H1 (cell line): Measurements from ENCODE around the gene ANKRD17. TPM values are rescaled to one million over a fixed set of nuclear protein-coding genes. Genes with fewer than 3 reads are reported as not detected.

ENCODE experiments used
- CTCF ChIA-PET: fragments of 300-600 bp; sonication (Branson Sonifier 250); formaldehyde crosslinking; loops from one replicate; lab custom pipeline; 2021; ENCODE audit not compliant: partially characterized antibody; lab: Charles Lee
- POLR2A ChIA-PET: fragments of 300-600 bp; sonication (Branson Sonifier 250); formaldehyde crosslinking; loops from one replicate; lab custom pipeline; 2021; ENCODE audit warnings: inconsistent platforms; ENCODE audit not compliant: partially characterized antibody; lab: Charles Lee
- DNase-seq, 2 experiments: peaks; one replicate each; pipeline versions ENCODE4 v3.0.0 to v3.0.0-alpha.2; 2010 to 2022; ENCODE audit warnings: low spot score in 2 of 2, low read depth in 1 of 2, mixed read lengths in 1 of 2
- FAIRE-seq: peaks from 2 replicates; lab custom pipeline; 2011; peaks lifted over from hg19 to GRCh38; lab: Jason Lieb, UNC
- H2AFZ ChIP-seq: 2 replicates; pipeline ENCODE4 v1.8.1; 2012; ENCODE audit warnings: low read length, inconsistent platforms
- H2AK5ac ChIP-seq: 2 replicates; pipeline ENCODE4 v1.6.1; 2013; ENCODE audit warnings: low read depth, low read length
- H2BK120ac ChIP-seq: replicated peaks from 2 replicates; pipeline ENCODE3; 2013; ENCODE audit warnings: low read depth, low read length, inconsistent platforms
- H2BK12ac ChIP-seq: 2 replicates; pipeline ENCODE4 v1.6.1; 2013; ENCODE audit warnings: low read depth, low read length
- H2BK15ac ChIP-seq: 2 replicates; pipeline ENCODE4 v1.6.1; 2013; ENCODE audit warnings: low read length
- H2BK20ac ChIP-seq: 2 replicates; pipeline ENCODE4 v1.6.1; 2013; ENCODE audit warnings: low read length
- H2BK5ac ChIP-seq: 2 replicates; pipeline ENCODE4 v1.6.1; 2013; ENCODE audit warnings: low read depth, low read length
- H3K14ac ChIP-seq: 2 replicates; pipeline ENCODE4 v1.6.1; 2013; ENCODE audit warnings: inconsistent platforms; ENCODE audit not compliant: insufficient read length
- H3K18ac ChIP-seq: 2 replicates; pipeline ENCODE4 v1.6.1; 2013; ENCODE audit warnings: low read length; ENCODE audit errors: extremely low read depth
- H3K23ac ChIP-seq: 2 replicates; pipeline ENCODE4 v1.6.1; 2013; ENCODE audit warnings: inconsistent platforms; ENCODE audit not compliant: insufficient read length
- H3K23me2 ChIP-seq: 2 replicates; pipeline ENCODE4 v1.6.1; 2013; ENCODE audit warnings: low read depth, low read length
- H3K27ac ChIP-seq: 2 replicates; pipeline ENCODE4 v1.6.1; 2011; ENCODE audit warnings: low read depth, low read length, inconsistent platforms
- H3K27me3 ChIP-seq, 4 experiments: replicated peaks in 1 of 4; 1 replicate in 1 of 4; 2 replicates in 3 of 4; pipeline versions ENCODE4 v1.6.1 to v1.8.1; 2011 to 2013; ENCODE audit warnings: low read length in 3 of 4, mild to moderate bottlenecking in 3 of 4, inconsistent platforms in 2 of 4, mixed read lengths in 2 of 4, moderate library complexity in 1 of 4; ENCODE audit not compliant: control insufficient read depth in 3 of 4, insufficient read depth in 3 of 4; ENCODE audit errors: extremely low read depth in 1 of 4
- H3K36me3 ChIP-seq, 4 experiments: 2 replicates each; pipeline versions ENCODE4 v1.6.1 to v1.8.1; 2011 to 2013; ENCODE audit warnings: mild to moderate bottlenecking in 4 of 4, low read length in 3 of 4, moderate library complexity in 2 of 4, control low read depth in 1 of 4, inconsistent platforms in 1 of 4; ENCODE audit not compliant: insufficient read depth in 4 of 4, control insufficient read depth in 2 of 4
- H3K4ac ChIP-seq: replicated peaks from 2 replicates; pipeline ENCODE3; 2013; ENCODE audit warnings: low read length, low read depth, mixed read lengths, inconsistent platforms; ENCODE audit not compliant: insufficient read length
- H3K4me1 ChIP-seq, 4 experiments: replicated peaks in 1 of 4; 1 replicate in 1 of 4; 2 replicates in 3 of 4; pipeline versions ENCODE4 v1.6.1 to v1.8.1; 2011 to 2013; ENCODE audit warnings: low read length in 3 of 4, inconsistent platforms in 2 of 4, mixed read lengths in 1 of 4; ENCODE audit not compliant: insufficient read depth in 4 of 4, control insufficient read depth in 3 of 4
- H3K4me2 ChIP-seq, 2 experiments: 2 replicates each; pipeline versions ENCODE4 v1.6.1 to v1.8.1; 2011 to 2013; ENCODE audit warnings: low read depth in 2 of 2, low read length in 2 of 2, control low read depth in 1 of 2, inconsistent platforms in 1 of 2, mild to moderate bottlenecking in 1 of 2; ENCODE audit not compliant: insufficient read depth in 1 of 2
- H3K4me3 ChIP-seq, 4 experiments: fragments of 200-600, 300-600 bp in 1 of 4; sonication (generic), shearing (Covaris generic), sonication (Bioruptor Twin) in 1 of 4; 2 replicates each; pipeline versions ENCODE4 v1.5.1 to v1.8.1; 2011 to 2016; ENCODE audit warnings: low read length in 4 of 4, low read depth in 3 of 4, control low read depth in 2 of 4, inconsistent platforms in 2 of 4, mild to moderate bottlenecking in 2 of 4, mixed read lengths in 1 of 4, moderate library complexity in 1 of 4; ENCODE audit not compliant: insufficient read depth in 2 of 4; ENCODE audit errors: extremely low read depth in 1 of 4
- H3K56ac ChIP-seq: replicated peaks from 2 replicates; pipeline ENCODE3; 2013; ENCODE audit warnings: low read depth, mild to moderate bottlenecking, mixed read lengths, low read length, inconsistent platforms; ENCODE audit not compliant: insufficient read length
- H3K79me1 ChIP-seq: 2 replicates; pipeline ENCODE4 v1.6.1; 2013; ENCODE audit warnings: low read depth, low read length, control low read depth
- H3K79me2 ChIP-seq, 2 experiments: 2 replicates each; pipeline versions ENCODE4 v1.6.1 to v1.8.1; 2012 to 2013; ENCODE audit warnings: low read length in 2 of 2, mild to moderate bottlenecking in 2 of 2, inconsistent platforms in 1 of 2; ENCODE audit not compliant: insufficient read depth in 2 of 2, control insufficient read depth in 1 of 2
- H3K9ac ChIP-seq, 4 experiments: replicated peaks in 1 of 4; 1 replicate in 1 of 4; 2 replicates in 3 of 4; pipeline versions ENCODE4 v1.6.1 to v1.8.1; 2011 to 2013; ENCODE audit warnings: low read depth in 3 of 4, low read length in 3 of 4, control low read depth in 2 of 4, mild to moderate bottlenecking in 2 of 4, moderate library complexity in 2 of 4, inconsistent platforms in 1 of 4; ENCODE audit errors: extremely low read depth in 1 of 4
- H3K9me3 ChIP-seq, 2 experiments: 2 replicates each; pipeline versions ENCODE4 v1.6.1 to v1.8.1; 2012 to 2013; ENCODE audit warnings: mild to moderate bottlenecking in 2 of 2, moderate library complexity in 2 of 2, control low read depth in 1 of 2, inconsistent platforms in 1 of 2, low read depth in 1 of 2, low read length in 1 of 2, mixed read lengths in 1 of 2; ENCODE audit not compliant: insufficient read depth in 2 of 2
- H4K20me1 ChIP-seq, 2 experiments: replicated peaks in 1 of 2; 2 replicates each; pipeline versions ENCODE3 to v1.8.1; 2011 to 2013; ENCODE audit warnings: inconsistent platforms in 2 of 2, low read length in 2 of 2, mild to moderate bottlenecking in 1 of 2; ENCODE audit not compliant: insufficient read depth in 2 of 2, control insufficient read depth in 1 of 2
- H4K5ac ChIP-seq: 2 replicates; pipeline ENCODE4 v1.6.1; 2013; ENCODE audit warnings: low read length, low read depth, mixed read lengths, inconsistent platforms; ENCODE audit not compliant: insufficient read length
- H4K8ac ChIP-seq: 2 replicates; pipeline ENCODE4 v1.8.0; 2013; ENCODE audit warnings: mild to moderate bottlenecking, moderate library complexity, low read length, inconsistent platforms; ENCODE audit not compliant: insufficient read depth; ENCODE audit errors: extremely low read depth
- H4K91ac ChIP-seq: replicated peaks from 2 replicates; pipeline ENCODE3; 2013; ENCODE audit warnings: low read length, mixed read lengths, inconsistent platforms; ENCODE audit not compliant: insufficient read length
- EZH2 ChIP-seq: fragments of 200-600 bp; sonication (generic); IDR thresholded peaks from 2 replicates; pipeline ENCODE4 v1.7.1; 2012; ENCODE audit warnings: low read depth, mild to moderate bottlenecking, moderate library complexity, low read length, inconsistent platforms; ENCODE audit not compliant: severe bottlenecking
- HDAC2 ChIP-seq, 2 experiments: fragments of 300-600 bp in 1 of 2; sonication (generic) in 1 of 2; IDR thresholded peaks; 2 replicates each; pipeline ENCODE4 v1.6.1; 2011 to 2012; ENCODE audit warnings: low read depth in 2 of 2, low read length in 2 of 2, mild to moderate bottlenecking in 2 of 2, moderate library complexity in 2 of 2, borderline replicate concordance in 1 of 2, inconsistent platforms in 1 of 2
- KDM4A ChIP-seq: IDR thresholded peaks from one replicate; pipeline ENCODE4 v1.7.1; 2012; ENCODE audit warnings: low read depth, mild to moderate bottlenecking, moderate library complexity, low read length, inconsistent platforms; ENCODE audit not compliant: severe bottlenecking
- MAX ChIP-seq: IDR thresholded peaks from 2 replicates; pipeline ENCODE4 v1.6.1; 2012; ENCODE audit warnings: inconsistent platforms
- PHF8 ChIP-seq: fragments of 200-600 bp; sonication (generic); conservative IDR thresholded peaks from 2 replicates; pipeline ENCODE4 v1.7.1; 2012; ENCODE audit warnings: low read depth, mild to moderate bottlenecking, inconsistent platforms, low read length, moderate library complexity
- SP1 ChIP-seq: IDR thresholded peaks from 2 replicates; pipeline ENCODE4 v1.6.1; 2011; ENCODE audit warnings: low read depth, low read length
- TCF12 ChIP-seq: IDR thresholded peaks from 2 replicates; pipeline ENCODE4 v1.6.1; 2011; ENCODE audit warnings: low read depth, mild to moderate bottlenecking, low read length
- polyA plus RNA-seq, 7 experiments: library from polyadenylated mRNA; depleted of rRNA in 3 of 7; stranded (reverse) in 5 of 7; unstranded in 2 of 7; fragments of >200 nt in 5 of 7; fragments of 200-250 nt in 2 of 7; gene quantifications; 1 replicate in 5 of 7; 2 replicates in 1 of 7; 4 replicates in 1 of 7; pipeline versions ENCODE4 v1.2.1 to v1.2.3, GENCODE V29; 2011 to 2013; ENCODE audit warnings: missing spikeins in 2 of 7, mixed read lengths in 2 of 7
- total RNA-seq: library from RNA; stranded (reverse); fragmentation: NEBNext Ultra II Directional; extraction: Animal tissue kit (Norgen Biotek cat#: 25700); gene quantifications from 2 replicates; pipeline ENCODE4 v1.2.1, GENCODE V29; 2021

Gene ANKRD17
- total and polyA plus RNA-seq, 2 of the 8 experiments (the other 6 are each of a cell fraction or from before 2014, with no cell fraction given) = 42.4 to 93.7 TPM

GRCh38 chr4:73087871-73088270, 170.7 kb downstream of the ANKRD17 start:
- Histone ChIP-seq H4K20me1 (peaks cover 0 to 5% of the 10 kb centered on the region in 2 experiments), H4K91ac (no peak overlapping the region), H3K79me2 (peaks cover 0 to 2% of the 10 kb centered on the region in 2 experiments; a peak in 1 of 4 replicates), H3K36me3 (peaks cover 11 to 52% (median 28%) of the 10 kb centered on the region in 4 experiments; a peak in 7 of 8 replicates), H3K27ac (no peak overlapping the region), H3K4me3 (no peak overlapping the region), H3K4me2 (no peak overlapping the region), H3K18ac (no peak overlapping the region), H3K4ac (no peak overlapping the region), H3K27me3 (no peaks in the 10 kb centered on the region), H4K5ac (no peak overlapping the region), H3K23ac (no peak overlapping the region), H2BK15ac (no peak overlapping the region), H3K79me1 (no peaks in the 10 kb centered on the region), H3K14ac (no peak overlapping the region), H2BK5ac (no peak overlapping the region), H3K23me2 (no peaks in the 10 kb centered on the region), H4K8ac (no peak overlapping the region), H3K9me3 (no peaks in the 10 kb centered on the region), H2BK120ac (no peak overlapping the region), H2BK12ac (no peak overlapping the region), H2AFZ (no peak overlapping the region), H3K56ac (no peak overlapping the region), H3K9ac (no peak overlapping the region), H3K4me1 (no peaks in the 10 kb centered on the region), H2AK5ac (no peak overlapping the region), H2BK20ac (no peak overlapping the region)
- FAIRE-seq (no peak), DNase-seq (no peak)
- ChIA-PET POLR2A (no interaction called here), CTCF (no interaction called here)
- TF ChIP-seq MAX (no peak), EZH2 (no peak), PHF8 (no peak), HDAC2 (IDR thresholded peaks at IDR 0.05; ENCODE audit: borderline replicate concordance in 1 of 2, low read depth in 2 of 2, low read length in 2 of 2) (no peak), KDM4A (no peak), TCF12 (no peak), SP1 (no peak)
